Fibroblast of the aortic adventitia (primary cell): Measurements from ENCODE around the gene COL4A1. TPM values are rescaled to one million over a fixed set of nuclear protein-coding genes. Genes with fewer than 3 reads are reported as not detected.

Experiments used
- DNase-seq: peaks from one replicate; pipeline ENCODE4 v3.0.0-alpha.2; 2010; ENCODE audit warnings: low read depth
- H3K4me3 ChIP-seq: 2 replicates; pipeline ENCODE4 v1.5.1; 2011; ENCODE audit warnings: low read depth, mild to moderate bottlenecking, control low read depth, low read length, moderate library complexity
- total RNA-seq: library from RNA; depleted of rRNA; stranded (reverse); fragments of >200 nt; gene quantifications from 2 replicates; pipeline ENCODE4 v1.2.3, GENCODE V29; 2012; ENCODE audit warnings: low replicate concordance
- TF ChIP-seq, protein P1 (sequence below): IDR thresholded peaks from 2 replicates; pipeline ENCODE4 v1.5.1; 2011; ENCODE audit warnings: mild to moderate bottlenecking, low read length, control low read depth, inconsistent platforms; ENCODE audit not compliant: insufficient read depth

Gene COL4A1
- total RNA-seq, 1 donor = 43.7 TPM

- peak; percentile 43 for DNase-seq
- TF ChIP-seq, protein P1, sequence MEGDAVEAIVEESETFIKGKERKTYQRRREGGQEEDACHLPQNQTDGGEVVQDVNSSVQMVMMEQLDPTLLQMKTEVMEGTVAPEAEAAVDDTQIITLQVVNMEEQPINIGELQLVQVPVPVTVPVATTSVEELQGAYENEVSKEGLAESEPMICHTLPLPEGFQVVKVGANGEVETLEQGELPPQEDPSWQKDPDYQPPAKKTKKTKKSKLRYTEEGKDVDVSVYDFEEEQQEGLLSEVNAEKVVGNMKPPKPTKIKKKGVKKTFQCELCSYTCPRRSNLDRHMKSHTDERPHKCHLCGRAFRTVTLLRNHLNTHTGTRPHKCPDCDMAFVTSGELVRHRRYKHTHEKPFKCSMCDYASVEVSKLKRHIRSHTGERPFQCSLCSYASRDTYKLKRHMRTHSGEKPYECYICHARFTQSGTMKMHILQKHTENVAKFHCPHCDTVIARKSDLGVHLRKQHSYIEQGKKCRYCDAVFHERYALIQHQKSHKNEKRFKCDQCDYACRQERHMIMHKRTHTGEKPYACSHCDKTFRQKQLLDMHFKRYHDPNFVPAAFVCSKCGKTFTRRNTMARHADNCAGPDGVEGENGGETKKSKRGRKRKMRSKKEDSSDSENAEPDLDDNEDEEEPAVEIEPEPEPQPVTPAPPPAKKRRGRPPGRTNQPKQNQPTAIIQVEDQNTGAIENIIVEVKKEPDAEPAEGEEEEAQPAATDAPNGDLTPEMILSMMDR = no peak
Observed at GRCh38 chr13:110304256-110304655, 2.7 kb downstream of the COL4A1 start.

DNA sequence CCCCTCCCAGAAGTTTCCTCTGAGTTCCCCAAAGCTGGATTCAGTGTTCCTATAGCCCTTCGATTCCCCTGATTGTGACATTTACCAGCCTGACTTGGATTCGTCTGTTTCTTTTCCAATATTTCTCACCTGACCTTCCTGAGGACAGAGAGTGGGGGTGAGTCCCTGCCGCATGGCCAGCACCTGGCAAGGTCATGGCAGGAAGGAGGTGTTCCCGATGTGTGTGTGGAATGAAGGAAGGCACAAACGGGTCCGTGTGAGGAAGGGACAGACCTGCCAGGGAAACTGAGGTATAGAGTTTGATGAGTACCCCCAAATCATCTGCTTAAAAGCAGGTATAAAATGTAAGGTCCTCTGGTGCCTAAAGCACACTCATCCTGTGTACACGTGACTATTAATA lies 3.3 kb downstream of the COL4A1 start:
- H3K4me3 ChIP-seq = no peak overlapping the region
- TF ChIP-seq, protein P1 = no peak
- DNase-seq = no peak

More at GRCh38 chr13:110304256-110304655, 2.7 kb downstream of the COL4A1 start:
- H3K4me3 ChIP-seq = no peak overlapping the region

DNA sequence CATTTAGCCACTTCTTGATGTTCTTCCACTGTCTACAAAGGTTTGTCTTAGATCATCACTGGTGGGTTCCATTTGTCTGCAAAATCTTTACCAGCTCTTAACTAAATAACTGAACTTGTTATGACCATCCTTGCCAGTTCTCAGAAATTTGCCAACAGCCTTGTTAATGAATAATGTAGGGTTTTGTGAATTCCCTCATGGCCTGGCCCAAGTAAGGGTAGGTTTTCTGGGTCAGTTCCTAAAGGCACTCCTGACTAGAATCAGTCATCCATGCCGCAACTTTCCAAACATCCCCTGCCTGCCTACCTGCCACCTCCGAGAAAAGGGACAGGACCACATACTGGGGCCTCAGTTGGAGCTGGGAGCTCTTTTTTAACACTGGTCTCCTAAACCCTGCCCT lies 4.0 kb downstream of the COL4A1 start:
- TF ChIP-seq, protein P1 = no peak
- DNase-seq = no peak
- no peak overlapping the region for H3K4me3 ChIP-seq

- TF ChIP-seq, protein P1 = no peak
- no peak overlapping the region for H3K4me3 ChIP-seq
- no peak for DNase-seq
Observed at GRCh38 chr13:110301606-110302553, 5.1 kb downstream of the COL4A1 start.

- no peak for DNase-seq
- TF ChIP-seq, protein P1 = no peak
- H3K4me3 ChIP-seq = no peak overlapping the region
Observed at GRCh38 chr13:110301083-110301482, 5.9 kb downstream of the COL4A1 start.

GRCh38 chr13:110300090-110300815 lies 6.7 kb downstream of the COL4A1 start:
- DNase-seq = peak; percentile 17
- TF ChIP-seq, protein P1 = no peak
- no peak overlapping the region for H3K4me3 ChIP-seq
